COLO829 (cell line): ENCODE measurements around the gene RAB3B.

Experiments
- DNase-seq: peaks from one replicate; pipeline ENCODE4 v3.0.0; 2012; ENCODE audit warnings: low spot score

The RAB3B gene

GRCh38 chr1:51956528-51957509, 33.7 kb downstream of the RAB3B start:
- no peak for DNase-seq

- DNase-seq: no peak
Measured at GRCh38 chr1:51955797-51956527, 34.5 kb downstream of the RAB3B start.

- no peak for DNase-seq
Measured at GRCh38 chr1:51954783-51955182, 35.7 kb downstream of the RAB3B start.

GRCh38 chr1:51953079-51953478, 37.4 kb downstream of the RAB3B start:
- no peak for DNase-seq

GRCh38 chr1:51952638-51953037, 37.9 kb downstream of the RAB3B start:
- DNase-seq: no peak

- DNase-seq: no peak
Measured at GRCh38 chr1:51950701-51951100, 39.8 kb downstream of the RAB3B start.

GRCh38 chr1:51949014-51949702, 41.3 kb downstream of the RAB3B start:
- no peak for DNase-seq

- DNase-seq: no peak
Measured at GRCh38 chr1:51948491-51948915, 42.0 kb downstream of the RAB3B start.

GRCh38 chr1:51946300-51946699, 44.2 kb downstream of the RAB3B start:
- peak; percentile 54 for DNase-seq

- no peak for DNase-seq
Measured at GRCh38 chr1:51945591-51945990, 44.9 kb downstream of the RAB3B start.

GRCh38 chr1:51942281-51942680, 48.2 kb downstream of the RAB3B start:
- no peak for DNase-seq

- no peak for DNase-seq
Measured at GRCh38 chr1:51941528-51941927, 49.0 kb downstream of the RAB3B start.

GRCh38 chr1:51937112-51937511, 53.4 kb downstream of the RAB3B start:
- no peak for DNase-seq

GRCh38 chr1:51936531-51936930, 54.0 kb downstream of the RAB3B start:
- DNase-seq: no peak

GRCh38 chr1:51933344-51933743, 57.2 kb downstream of the RAB3B start:
- DNase-seq: no peak

- DNase-seq: no peak
Measured at GRCh38 chr1:51930329-51930728, 60.2 kb downstream of the RAB3B start.

- no peak for DNase-seq
Measured at GRCh38 chr1:51928896-51929295, 61.6 kb downstream of the RAB3B start.

- no peak for DNase-seq
Measured at GRCh38 chr1:51927029-51927428, 63.5 kb downstream of the RAB3B start.

- peak; percentile 23 for DNase-seq
Measured at GRCh38 chr1:51926171-51926812, 64.2 kb downstream of the RAB3B start.

GRCh38 chr1:51924455-51924854, 66.0 kb downstream of the RAB3B start:
- DNase-seq: no peak

GRCh38 chr1:51922040-51922439, 68.5 kb downstream of the RAB3B start:
- DNase-seq: no peak

GRCh38 chr1:51920130-51920529, 70.4 kb downstream of the RAB3B start:
- DNase-seq: no peak
